Stromal cell of bone marrow (primary cell): ENCODE measurements around the gene C4orf17.
"Not testable (repeated sequence)": the region's sequence is repeated elsewhere in the genome, so short reads cannot be mapped to it uniquely, and the experiment has no call there.

Experiments used
- DNase-seq: peaks from one replicate; pipeline ENCODE4 v3.0.0-alpha.2; 2012; ENCODE audit warnings: low read depth

Gene C4orf17

GRCh38 chr4:99510721-99511120, at the start of gene C4orf17:
Gene C4orf17 (plus strand): TSS chr4:99511021. CDS start chr4:99513082, 2,061 bp downstream.
- DNase-seq: no peak

GRCh38 chr4:99461623-99462401, 49.0 kb upstream of the C4orf17 start:
- no peak for DNase-seq

GRCh38 chr4:99462875-99463464, 47.9 kb upstream of the C4orf17 start:
- DNase-seq: peak; percentile 65

- no peak for DNase-seq
Measured at GRCh38 chr4:99463566-99463965, 47.3 kb upstream of the C4orf17 start.

- no peak for DNase-seq
Measured at GRCh38 chr4:99467887-99468286, 42.9 kb upstream of the C4orf17 start.

- no peak for DNase-seq
Measured at GRCh38 chr4:99468889-99469288, 41.9 kb upstream of the C4orf17 start.

DNA sequence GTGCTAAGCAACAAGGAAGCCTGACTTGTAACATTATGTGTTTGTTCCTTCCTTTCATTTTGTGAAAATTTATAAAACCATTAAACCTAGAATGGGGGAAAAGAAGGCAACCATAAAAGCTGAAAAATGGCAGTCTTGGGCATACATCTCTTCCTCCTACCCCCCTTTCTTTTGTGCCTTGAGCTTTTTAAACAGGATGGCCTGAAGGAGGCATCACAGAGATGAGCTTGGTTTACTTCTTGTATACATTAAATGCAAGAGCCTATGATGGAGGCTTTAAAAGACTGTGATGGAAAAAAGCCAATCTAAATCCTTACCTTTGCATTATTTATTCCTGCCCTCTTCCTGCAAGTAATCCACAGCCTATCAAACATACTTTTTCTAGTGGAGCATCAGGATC, 39.5 kb upstream of the C4orf17 start:
- no peak for DNase-seq

DNA sequence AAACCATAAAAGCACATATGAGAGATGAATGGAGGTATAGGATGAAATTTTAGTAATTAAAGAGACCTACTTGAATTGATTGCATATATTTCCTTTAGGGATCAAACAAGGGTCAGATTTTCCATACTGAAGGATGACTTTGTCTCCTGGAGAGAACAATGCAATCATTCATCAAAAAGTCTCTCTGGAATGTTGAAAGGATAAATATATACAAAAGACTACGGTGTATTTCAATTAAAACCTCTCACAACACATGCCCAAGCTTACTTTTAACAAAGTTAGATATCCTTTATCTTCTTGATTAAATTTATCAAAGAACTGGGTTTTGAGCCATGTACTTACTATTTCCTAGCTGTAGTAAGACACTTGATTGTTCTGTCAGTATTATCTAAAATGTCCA, 38.9 kb upstream of the C4orf17 start:
- no peak for DNase-seq

DNA sequence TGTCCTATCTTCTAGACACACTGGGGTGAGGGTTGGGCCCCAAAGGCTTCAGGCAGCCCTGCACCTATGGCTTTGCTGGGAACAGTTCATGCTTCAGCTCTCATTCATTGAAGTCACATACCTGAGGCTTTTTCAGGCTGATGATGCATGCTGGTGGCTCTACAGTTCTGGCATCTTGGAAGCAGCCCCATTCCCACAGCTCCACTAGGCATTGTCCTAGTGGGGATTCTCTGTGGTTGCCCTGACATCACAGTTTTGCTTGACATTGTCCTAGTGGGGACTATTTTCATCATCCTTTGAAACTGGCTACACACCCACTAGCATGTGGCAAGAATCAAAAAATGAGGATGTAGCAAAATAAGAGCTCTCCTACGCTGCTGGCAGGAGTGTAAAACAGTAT, 37.7 kb upstream of the C4orf17 start:
- DNase-seq: peak; percentile 9

GRCh38 chr4:99483636-99484035, 27.2 kb upstream of the C4orf17 start:
- peak; percentile 5 for DNase-seq

GRCh38 chr4:99485212-99485611, 25.6 kb upstream of the C4orf17 start:
- no peak for DNase-seq

DNA sequence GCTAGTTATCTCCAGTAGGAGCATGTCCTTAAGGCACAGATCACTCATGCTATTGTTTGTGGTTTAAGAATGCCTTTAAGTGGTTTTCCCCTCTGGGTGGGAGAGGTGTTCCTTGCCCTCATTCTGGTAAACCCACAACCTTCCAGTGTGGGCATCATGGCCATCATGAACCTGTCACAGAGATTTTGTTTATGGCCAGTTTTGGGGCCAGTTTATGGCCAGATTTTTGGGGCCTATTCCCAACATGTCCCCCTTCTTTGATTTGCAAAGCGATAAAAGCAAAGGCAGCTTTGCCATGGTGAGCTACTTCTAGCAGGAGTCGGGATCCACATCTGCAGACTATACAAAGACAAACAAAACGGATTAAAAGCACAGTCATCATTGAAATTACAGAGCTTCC, 24.2 kb upstream of the C4orf17 start:
- not testable (repeated sequence) for DNase-seq

GRCh38 chr4:99490286-99490685, 20.5 kb upstream of the C4orf17 start:
- DNase-seq: no peak

- DNase-seq: no peak
Measured at GRCh38 chr4:99504804-99505502, 5.9 kb upstream of the C4orf17 start.

DNA sequence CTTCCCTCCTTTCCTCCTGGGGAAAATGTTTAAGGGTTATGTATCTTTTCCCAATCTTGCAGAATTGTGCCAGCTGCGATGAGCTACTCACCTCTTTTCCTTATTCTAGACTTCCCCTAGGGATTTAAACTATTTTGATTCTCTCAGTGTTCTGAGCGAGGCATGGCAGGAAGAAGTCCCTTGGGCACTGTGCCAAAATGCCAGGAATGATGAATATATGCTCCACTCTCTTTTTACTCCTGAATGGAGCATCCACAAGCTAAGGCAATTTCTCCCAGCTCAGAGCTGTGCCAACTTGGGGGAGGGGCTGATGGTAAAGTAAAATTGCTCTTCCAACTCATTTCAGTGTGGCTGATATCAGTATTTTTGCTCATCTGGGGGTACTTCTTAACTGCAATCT, 4.0 kb upstream of the C4orf17 start:
- DNase-seq: no peak

- DNase-seq: no peak
Measured at GRCh38 chr4:99507349-99507748, 3.5 kb upstream of the C4orf17 start.

DNA sequence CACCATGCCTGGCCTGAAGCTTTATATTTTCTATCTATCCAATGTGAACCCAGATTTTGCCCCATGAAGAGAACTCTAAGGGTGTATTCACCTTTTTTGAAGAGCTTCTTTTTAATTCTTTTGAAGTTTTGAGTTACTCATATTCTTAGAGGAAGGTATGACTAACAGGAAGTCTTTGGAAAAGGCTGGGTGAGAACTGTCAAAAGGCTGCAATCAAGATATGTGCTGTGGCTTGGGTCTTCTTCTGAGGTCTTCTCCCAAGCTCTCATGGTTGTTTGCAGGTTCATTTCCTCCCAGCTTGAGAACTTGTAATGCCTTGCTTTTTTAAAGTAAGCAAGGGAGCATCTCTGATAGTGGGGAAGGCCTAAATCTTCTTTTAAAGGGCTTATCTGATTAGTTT, 3.1 kb upstream of the C4orf17 start:
- DNase-seq: no peak

- no peak for DNase-seq
Measured at GRCh38 chr4:99518601-99519295, 7.9 kb downstream of the C4orf17 start.

DNA sequence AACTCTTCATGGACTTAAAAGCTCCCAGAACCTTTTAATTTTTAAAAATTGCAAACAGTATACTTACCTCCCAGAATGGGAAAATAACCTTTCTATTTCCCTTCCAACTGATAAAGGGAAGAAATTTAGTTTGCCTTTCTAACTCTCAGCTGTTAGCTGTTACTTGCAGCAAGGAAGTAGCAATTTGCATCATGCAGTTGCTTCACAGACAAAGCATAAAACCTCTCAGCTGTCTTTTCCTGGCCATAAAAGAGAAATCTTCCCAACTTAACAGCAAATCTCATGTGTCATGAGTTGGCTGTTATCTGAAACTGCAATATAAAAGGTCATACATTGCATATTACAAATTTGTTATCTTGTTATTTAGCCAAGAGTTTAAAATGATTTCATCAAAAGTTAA, 18.4 kb downstream of the C4orf17 start:
- no peak for DNase-seq

GRCh38 chr4:99529956-99530355, 19.1 kb downstream of the C4orf17 start:
- DNase-seq: no peak

DNA sequence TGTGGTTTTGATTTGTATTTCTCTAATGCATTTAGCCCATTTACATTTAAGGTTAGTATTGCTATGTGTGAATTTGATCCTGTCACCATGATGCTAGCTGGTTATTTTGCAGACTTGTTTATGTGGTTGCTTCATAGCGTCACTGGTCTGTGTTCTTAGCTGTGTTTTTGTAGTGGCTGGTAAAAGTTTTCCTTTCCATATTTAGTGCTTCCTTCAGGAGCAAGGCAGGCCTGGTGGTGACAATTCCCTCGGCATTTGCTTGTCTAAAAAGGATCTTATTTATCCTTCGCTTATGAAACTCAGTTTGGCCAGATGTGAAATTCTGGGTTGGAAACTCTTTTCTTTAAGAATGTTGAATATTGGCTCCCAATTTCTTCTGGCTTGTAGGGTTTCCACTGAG, 23.9 kb downstream of the C4orf17 start:
- DNase-seq: not testable (repeated sequence)

DNA sequence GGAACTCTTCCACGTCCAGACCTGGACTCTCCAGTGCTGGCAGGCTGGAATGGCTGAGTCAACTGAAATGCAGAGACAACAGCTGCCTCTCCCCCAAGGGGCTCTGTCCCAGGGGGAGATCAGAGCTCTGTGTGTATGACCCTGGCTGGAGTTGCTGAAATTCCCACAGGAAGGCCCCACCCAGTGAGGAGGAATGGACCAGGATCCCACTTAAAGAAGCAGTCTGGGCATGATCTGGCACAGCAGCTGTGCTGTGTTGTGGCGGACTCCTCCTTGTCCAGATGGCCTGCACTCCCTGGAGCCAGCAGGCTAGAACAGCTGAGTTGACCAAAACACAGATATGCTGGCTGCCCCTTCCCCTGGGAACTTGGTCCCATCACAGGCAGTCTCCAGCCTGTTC, 25.4 kb downstream of the C4orf17 start:
- no peak for DNase-seq

GRCh38 chr4:99536848-99537247, 26.0 kb downstream of the C4orf17 start:
- DNase-seq: no peak
